Spinal cord (tissue), 10 donors: ENCODE measurements around the gene MTRF1L. TPM values are rescaled to one million over a fixed set of nuclear protein-coding genes. Genes with fewer than 3 reads are reported as not detected.

Source experiments
- DNase-seq, 6 donors: peaks; one replicate each; pipeline versions ENCODE4 v3.0.0 to v3.0.0-alpha.2; 2013 to 2015; ENCODE audit warnings: low spot score in 6 of 6, low read depth in 4 of 6
- H3K27ac ChIP-seq: one replicate; pipeline ENCODE4 v1.5.1; 2013; ENCODE audit warnings: low read depth, low read length, control low read depth
- H3K27me3 ChIP-seq: one replicate; pipeline ENCODE4 v1.6.1; 2013; ENCODE audit warnings: low read length; ENCODE audit not compliant: control insufficient read depth, insufficient read depth
- H3K36me3 ChIP-seq: one replicate; pipeline ENCODE4 v1.6.1; 2013; ENCODE audit warnings: low read length; ENCODE audit not compliant: control insufficient read depth, insufficient read depth
- H3K4me1 ChIP-seq: one replicate; pipeline ENCODE4 v1.6.1; 2013; ENCODE audit warnings: low read length; ENCODE audit not compliant: control insufficient read depth, insufficient read depth
- H3K4me3 ChIP-seq: one replicate; pipeline ENCODE4 v1.5.1; 2013; ENCODE audit warnings: low read depth, low read length, control low read depth
- H3K9me3 ChIP-seq: one replicate; pipeline ENCODE4 v1.6.1; 2013; ENCODE audit warnings: low read length; ENCODE audit not compliant: control insufficient read depth, insufficient read depth
- WGBS: methylation state at CpG from one replicate; pipeline ENCODE4 v1.1.5; 2013; ENCODE audit warnings: missing lambda C conversion rate; ENCODE audit not compliant: insufficient coverage; 5-methylcytosine and 5-hydroxymethylcytosine counted together
- long read RNA-seq, 4 donors: transcript quantifications; one replicate each; lab custom pipeline, GENCODE V29; 2026
- polyA plus RNA-seq, 2 donors: library from polyadenylated mRNA; unstranded; fragments of 120-200 nt; gene quantifications; one replicate each; pipeline ENCODE4 v1.2.1, GENCODE V29; 2013; ENCODE audit not compliant: insufficient read length in 2 of 2
- total RNA-seq, 2 donors: library from RNA; depleted of rRNA in 1 of 2; stranded (reverse); fragments of 120-200 nt in 1 of 2; fragments of >200 nt in 1 of 2; gene quantifications; one replicate each; pipeline versions ENCODE4 v1.2.3 to v1.2.4, GENCODE V29; 2013 to 2014
- donor health status: healthy.

Gene MTRF1L, protein sequence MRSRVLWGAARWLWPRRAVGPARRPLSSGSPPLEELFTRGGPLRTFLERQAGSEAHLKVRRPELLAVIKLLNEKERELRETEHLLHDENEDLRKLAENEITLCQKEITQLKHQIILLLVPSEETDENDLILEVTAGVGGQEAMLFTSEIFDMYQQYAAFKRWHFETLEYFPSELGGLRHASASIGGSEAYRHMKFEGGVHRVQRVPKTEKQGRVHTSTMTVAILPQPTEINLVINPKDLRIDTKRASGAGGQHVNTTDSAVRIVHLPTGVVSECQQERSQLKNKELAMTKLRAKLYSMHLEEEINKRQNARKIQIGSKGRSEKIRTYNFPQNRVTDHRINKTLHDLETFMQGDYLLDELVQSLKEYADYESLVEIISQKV
- 10 to 100 TPM; 18.0 to 21.4 TPM for total RNA-seq
- 10 to 100 TPM; 22.1 to 27.4 TPM for polyA plus RNA-seq
- long read RNA-seq, donor 1, partial matches to known transcripts, result 10 of 19 reads
- long read RNA-seq, donor 1, other reads (novel, unspliced or antisense), result 0 of 19 reads
- long read RNA-seq, donor 2, partial matches to known transcripts, result 0 of 4 reads
- long read RNA-seq, donor 2, other reads (novel, unspliced or antisense), result 0 of 4 reads
- long read RNA-seq, donor 3, partial matches to known transcripts, result 0 of 5 reads
- long read RNA-seq, donor 3, other reads (novel, unspliced or antisense), result 0 of 5 reads
- long read RNA-seq, donor 4, partial matches to known transcripts, result 0 of 6 reads
- long read RNA-seq, donor 4, other reads (novel, unspliced or antisense), result 0 of 6 reads

DNA sequence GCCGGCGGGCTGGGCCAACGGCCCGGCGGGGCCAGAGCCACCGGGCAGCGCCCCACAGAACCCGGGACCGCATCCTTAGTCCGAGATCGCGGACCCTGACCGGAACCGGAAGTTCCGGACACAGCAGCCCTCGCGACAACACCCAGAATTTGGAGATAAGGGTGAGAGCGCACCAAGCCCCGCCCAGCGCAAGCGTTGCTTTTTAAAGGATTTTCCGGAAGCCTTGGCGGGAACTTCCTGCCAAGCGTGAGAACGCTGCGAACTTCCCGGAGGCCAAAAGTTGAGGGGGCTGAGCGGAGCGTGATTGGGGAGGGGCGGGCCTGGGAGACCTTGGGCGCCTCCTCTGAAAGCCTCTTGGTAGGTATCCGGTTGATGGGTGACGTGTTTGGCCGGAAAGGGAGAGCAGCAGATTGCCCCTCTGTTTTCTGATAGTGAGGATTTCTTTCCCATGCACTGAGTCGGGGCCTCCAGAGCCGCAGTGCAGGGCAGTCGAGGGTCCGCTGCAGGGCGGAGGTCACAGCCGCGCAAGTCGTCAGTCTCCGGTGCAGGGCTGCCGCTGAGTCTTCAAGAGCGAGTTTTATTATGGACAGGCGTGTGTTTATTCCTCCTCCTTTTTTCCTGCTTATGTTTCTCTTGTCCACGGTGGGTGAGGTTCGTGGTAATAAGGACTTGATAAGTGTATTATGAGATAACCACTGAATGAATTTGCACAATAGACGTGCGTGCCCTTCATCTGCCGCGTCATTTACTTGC, at the start of gene MTRF1L:
TSS of gene MTRF1L (minus strand) at position 97 of the 753 bp plus-strand sequence. CDS start at position 73, 24 bp downstream.
- Histone ChIP-seq H3K27ac (peak within 1 kb of the TSS; percentile 86), H3K4me3 (peak within 1 kb of the TSS; percentile 62), H3K36me3 (no peaks in the 10 kb centered on the region), H3K4me1 (peaks cover 8% of the 10 kb centered on the region), H3K9me3 (no peaks in the 10 kb centered on the region), H3K27me3 (no peaks in the 10 kb centered on the region)
- peak; percentile 89 to 98 (median 92) for DNase-seq
- WGBS, result under 1% methylated on average over 43 of the region's 52 CpGs

DNA sequence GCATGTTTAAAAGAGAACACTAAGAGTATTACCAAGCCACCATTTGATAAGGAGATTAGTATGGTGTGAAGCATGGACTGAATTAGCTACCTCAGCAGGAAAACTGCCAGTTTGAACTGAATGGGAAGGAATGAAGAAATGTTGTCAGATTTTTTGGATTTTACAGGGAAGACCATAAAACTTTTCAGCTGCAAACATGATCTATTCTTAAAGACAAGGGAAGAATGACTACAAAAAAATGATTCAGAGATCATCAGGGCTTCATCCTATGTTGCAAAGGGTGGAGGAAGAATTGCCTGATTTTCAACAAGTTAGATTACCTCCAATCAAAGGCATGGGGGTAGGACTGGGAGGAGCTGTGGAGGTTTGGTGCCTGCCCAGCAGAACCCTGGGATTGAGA, 49.3 kb upstream of the MTRF1L start:
- Histone ChIP-seq H3K27me3 (no peaks in the 10 kb centered on the region), H3K27ac (no peak overlapping the region), H3K36me3 (no peaks in the 10 kb centered on the region), H3K4me3 (no peak overlapping the region), H3K4me1 (no peaks in the 10 kb centered on the region), H3K9me3 (no peaks in the 10 kb centered on the region)
- no peak for DNase-seq

DNA sequence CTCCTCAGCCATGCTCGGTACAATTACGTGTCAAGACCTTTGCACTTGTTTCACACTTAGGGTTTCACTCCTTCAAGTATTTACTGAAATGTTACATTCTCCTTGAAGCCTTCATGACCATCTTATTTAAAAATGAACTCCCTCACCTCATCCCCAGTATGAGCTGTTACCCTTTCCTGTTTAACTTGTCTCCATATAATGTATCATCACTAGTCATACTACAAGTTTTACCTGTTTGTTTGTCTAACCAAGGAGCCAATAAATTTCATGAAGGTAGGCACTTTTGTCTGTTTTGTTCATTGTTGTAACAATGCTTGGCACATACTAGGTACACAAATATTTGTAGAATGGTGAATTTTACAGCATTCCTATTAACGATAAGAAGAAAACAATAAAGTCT, 46.1 kb upstream of the MTRF1L start:
- no peaks in the 10 kb centered on the region for H3K4me1 ChIP-seq
- H3K4me3 ChIP-seq, result no peak overlapping the region
- H3K27me3 ChIP-seq, result no peaks in the 10 kb centered on the region
- no peaks in the 10 kb centered on the region for H3K36me3 ChIP-seq
- H3K9me3 ChIP-seq, result no peaks in the 10 kb centered on the region
- 100% methylated on average over 2 of the region's 3 CpGs for WGBS
- H3K27ac ChIP-seq, result no peak overlapping the region
- DNase-seq, result no peak

DNA sequence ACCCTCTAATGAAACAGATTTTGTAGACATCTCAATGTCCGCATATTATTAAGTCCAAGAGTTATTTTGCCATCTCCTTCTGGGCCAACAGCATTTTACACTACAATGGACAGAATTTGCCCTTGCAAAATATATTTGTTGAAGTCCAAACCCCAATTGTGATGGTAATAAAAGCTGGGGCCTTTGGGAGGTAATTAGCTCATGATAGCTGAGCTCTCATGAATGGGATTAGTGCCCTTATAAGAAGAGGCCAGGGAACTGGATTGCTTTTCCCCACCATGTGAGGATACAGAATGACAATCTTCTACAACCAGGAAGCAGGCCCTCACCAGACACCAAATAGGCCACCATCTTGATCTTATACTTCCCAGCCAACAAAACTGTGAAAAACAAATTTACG, 44.9 kb upstream of the MTRF1L start:
- H3K4me1 ChIP-seq, result no peaks in the 10 kb centered on the region
- H3K27me3 ChIP-seq, result no peaks in the 10 kb centered on the region
- H3K4me3 ChIP-seq, result no peak overlapping the region
- DNase-seq, result no peak
- no peak overlapping the region for H3K27ac ChIP-seq
- WGBS, result 100% methylated on average over 1 of the region's 2 CpGs
- H3K9me3 ChIP-seq, result no peaks in the 10 kb centered on the region
- H3K36me3 ChIP-seq, result no peaks in the 10 kb centered on the region

DNA sequence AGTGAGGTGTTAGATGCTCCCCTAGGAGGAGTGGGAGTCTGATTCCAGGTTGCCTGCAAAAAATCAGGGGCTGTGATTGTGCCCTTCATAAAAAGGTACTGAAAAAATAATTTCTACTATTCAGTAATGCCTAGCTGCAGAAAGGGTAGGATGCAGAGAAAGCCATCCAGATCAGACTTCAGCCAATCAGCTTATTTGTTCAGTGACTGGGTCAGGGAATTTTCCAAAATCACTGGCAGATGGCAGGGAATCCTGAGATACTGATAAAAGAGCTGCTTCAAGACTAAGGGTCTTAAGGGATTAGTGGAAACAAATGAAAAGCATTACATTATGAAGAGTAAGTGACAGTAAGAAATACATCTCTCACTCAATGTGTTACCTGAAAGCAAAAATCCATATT, 42.8 kb upstream of the MTRF1L start:
- DNase-seq, result no peak

DNA sequence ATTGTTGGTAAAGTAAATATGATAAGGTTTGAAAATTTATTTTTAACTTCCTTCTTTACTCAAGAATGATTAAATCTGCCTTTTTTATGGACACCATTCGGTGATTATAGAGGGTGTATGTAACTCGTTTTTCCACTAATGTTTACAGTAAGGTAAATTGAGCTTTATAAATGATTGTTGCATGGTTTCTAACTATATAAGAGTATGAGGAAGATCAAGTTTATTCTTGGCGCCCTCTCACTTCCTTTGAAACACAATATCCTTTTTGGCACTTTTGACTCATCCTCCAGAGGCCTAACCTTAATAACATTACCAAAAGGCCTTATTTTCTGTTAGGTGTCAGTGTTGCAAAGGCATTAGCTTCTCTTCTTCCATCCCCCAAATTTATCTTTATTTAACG, 41.8 kb upstream of the MTRF1L start:
- DNase-seq, result no peak
- Histone ChIP-seq H3K27ac (no peak overlapping the region), H3K9me3 (no peaks in the 10 kb centered on the region), H3K4me1 (no peaks in the 10 kb centered on the region), H3K4me3 (no peak overlapping the region), H3K27me3 (no peaks in the 10 kb centered on the region), H3K36me3 (no peaks in the 10 kb centered on the region)
- WGBS, result 100% methylated on average over 2 of the region's 4 CpGs

More for the DNA sequence above, 42.8 kb upstream of the MTRF1L start:
- no peak overlapping the region for H3K4me3 ChIP-seq
- no peaks in the 10 kb centered on the region for H3K36me3 ChIP-seq
- H3K9me3 ChIP-seq, result no peaks in the 10 kb centered on the region
- H3K4me1 ChIP-seq, result no peaks in the 10 kb centered on the region
- no peak overlapping the region for H3K27ac ChIP-seq
- H3K27me3 ChIP-seq, result no peaks in the 10 kb centered on the region

DNA sequence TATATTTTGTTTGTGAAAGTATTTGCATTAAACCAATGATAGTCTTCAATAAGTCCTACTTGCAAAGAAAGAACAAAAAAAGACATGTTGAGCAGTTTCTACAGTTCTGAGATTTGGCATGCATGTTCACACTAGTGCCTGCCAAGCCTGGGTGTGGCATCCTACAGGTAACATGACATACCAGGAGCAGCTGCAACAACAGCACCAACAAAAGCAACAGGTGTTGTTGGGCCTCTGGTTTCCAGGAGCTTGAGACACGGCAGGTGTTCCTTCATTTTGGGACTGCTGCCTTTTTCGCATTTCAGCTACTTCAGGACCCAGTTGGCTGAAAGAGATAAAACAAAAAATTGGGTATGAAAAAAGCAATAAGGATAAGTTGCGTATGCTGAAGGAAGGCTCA, 41.2 kb upstream of the MTRF1L start:
- Histone ChIP-seq H3K4me3 (no peak overlapping the region), H3K4me1 (no peaks in the 10 kb centered on the region), H3K27me3 (no peaks in the 10 kb centered on the region), H3K27ac (no peak overlapping the region), H3K36me3 (no peaks in the 10 kb centered on the region), H3K9me3 (no peaks in the 10 kb centered on the region)
- no peak for DNase-seq
- 88% methylated on average over 3 of the region's 3 CpGs for WGBS

DNA sequence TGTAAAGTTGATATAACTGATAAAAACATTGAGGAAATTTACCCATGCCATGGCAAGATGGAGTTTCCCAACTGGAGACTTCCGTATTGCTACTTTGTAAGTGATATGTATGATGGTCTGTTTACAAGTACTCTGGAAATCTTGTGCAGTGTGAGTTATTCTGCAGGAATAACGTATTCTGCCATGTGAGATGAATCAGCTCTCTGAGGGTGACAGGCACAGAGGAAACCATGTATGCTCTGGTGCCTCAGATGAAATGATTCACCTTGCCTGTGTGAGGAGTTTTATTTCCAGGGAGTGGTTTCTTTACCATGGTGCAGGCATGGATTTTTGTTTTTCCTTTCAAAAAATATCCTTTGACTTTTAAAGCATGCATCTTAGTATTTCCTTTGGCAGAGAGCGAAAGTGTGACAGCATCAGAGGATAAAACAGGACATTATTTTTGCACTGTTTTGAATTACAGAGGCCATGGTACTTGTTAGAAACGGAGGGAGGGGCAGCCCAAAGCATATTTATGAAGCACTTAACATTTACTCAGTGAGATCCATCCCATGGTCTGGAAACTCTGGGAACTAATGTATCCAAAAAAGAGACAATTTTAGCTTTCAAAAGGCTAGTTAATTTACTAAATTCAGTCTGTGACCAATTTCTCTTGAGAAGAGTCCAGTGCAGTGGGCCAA, 36.0 kb upstream of the MTRF1L start:
- WGBS, result 90% methylated on average over 1 of the region's 4 CpGs
- no peaks in the 10 kb centered on the region for H3K27me3 ChIP-seq
- no peak for DNase-seq
- H3K27ac ChIP-seq, result no peak overlapping the region
- no peaks in the 10 kb centered on the region for H3K9me3 ChIP-seq
- no peaks in the 10 kb centered on the region for H3K36me3 ChIP-seq
- no peaks in the 10 kb centered on the region for H3K4me1 ChIP-seq
- H3K4me3 ChIP-seq, result no peak overlapping the region

DNA sequence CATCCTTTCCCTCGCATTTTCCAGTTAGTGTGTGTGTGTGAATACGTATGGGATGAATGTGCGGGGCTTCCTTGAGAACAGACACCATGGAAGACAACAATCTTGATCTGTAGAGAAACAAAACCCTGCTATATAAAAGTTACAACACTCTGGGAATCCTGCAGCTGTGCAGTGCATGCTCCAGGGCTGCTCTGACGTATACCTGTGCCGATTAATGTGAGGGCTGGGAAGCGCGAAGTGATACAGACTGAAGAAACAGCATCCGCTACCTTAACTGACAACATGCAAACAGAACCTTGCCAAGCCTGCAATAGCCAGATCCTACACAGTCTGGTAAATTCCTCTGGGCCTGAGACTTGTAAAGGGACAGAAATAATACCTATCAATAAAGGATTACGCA, 31.6 kb upstream of the MTRF1L start:
- Histone ChIP-seq H3K4me1 (no peaks in the 10 kb centered on the region), H3K9me3 (no peaks in the 10 kb centered on the region), H3K27me3 (no peaks in the 10 kb centered on the region), H3K36me3 (no peaks in the 10 kb centered on the region), H3K27ac (no peak overlapping the region), H3K4me3 (no peak overlapping the region)
- 82% methylated on average over 3 of the region's 9 CpGs for WGBS
- DNase-seq, result no peak
